ENCODE data around the gene IL6. TPM values are rescaled to one million over a fixed set of nuclear protein-coding genes. Genes with fewer than 3 reads are reported as not detected.

IL6 gene
- polyA plus RNA-seq, 1 donor (not counting 4 experiments of a cell fraction or from before 2014, with no cell fraction given): 5.0 TPM

DNA sequence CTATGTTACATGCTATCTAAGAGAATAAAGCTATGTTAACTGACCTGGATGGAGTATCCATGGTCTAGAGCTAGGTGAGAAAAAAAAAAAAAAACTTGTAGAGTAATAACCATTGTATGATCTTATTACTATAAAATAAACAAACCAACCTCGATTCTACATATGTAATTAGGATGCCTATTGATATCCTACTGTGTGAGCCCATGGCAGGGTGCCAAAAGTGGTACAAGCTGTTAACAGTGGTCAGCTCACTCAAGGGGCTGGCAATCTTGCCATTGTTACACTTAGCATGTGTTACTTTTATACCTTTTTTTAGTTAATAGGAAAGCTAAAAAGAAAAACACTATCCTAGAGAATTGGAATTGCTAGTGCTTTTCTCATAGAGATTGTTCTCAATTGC lies 13.5 kb upstream of the IL6 start:
- FAIRE-seq (no peak), DNase-seq (ENCODE audit: low read depth, low spot score) (no peak)
- dilution Hi-C loops (cut with MboI; ENCODE audit: extremely low pct_ligation_motif_present, low sequenced_read_pairs): no loop called here
- Histone ChIP-seq H3K27ac (ENCODE audit: control insufficient read depth, insufficient read depth, low read length) (no peak overlapping the region), H3K4me2 (ENCODE audit: control insufficient read depth, extremely low read depth, insufficient read depth, low read depth, low read length) (no peak overlapping the region), H3K9me1 (ENCODE audit: control insufficient read depth, extremely low read depth, insufficient read depth, low read length) (no peaks in the 10 kb centered on the region), H3K79me2 (ENCODE audit: control insufficient read depth, insufficient read depth, low read length) (no peaks in the 10 kb centered on the region), H3K4me3 (ENCODE audit: control insufficient read depth in 2 of 3, extremely low read depth in 1 of 3, insufficient read depth in 2 of 3, low read depth in 1 of 3, low read length in 3 of 3) (no peak overlapping the region), H3K27me3 (ENCODE audit: control insufficient read depth, extremely low read depth, insufficient read depth, low read length) (no peaks in the 10 kb centered on the region), H3K9ac (ENCODE audit: control insufficient read depth, extremely low read depth, insufficient read depth, low read length) (no peak overlapping the region), H3K4me1 (ENCODE audit: control insufficient read depth, extremely low read depth, insufficient read depth, low read length) (peaks cover 7% of the 10 kb centered on the region), H4K20me1 (ENCODE audit: control insufficient read depth, extremely low read depth, insufficient read depth, low read length) (no peaks in the 10 kb centered on the region), H2AFZ (ENCODE audit: control insufficient read depth, low read length) (no peak overlapping the region), H3K36me3 (ENCODE audit: control insufficient read depth in 2 of 2, extremely low read depth in 1 of 2, insufficient read depth in 2 of 2, low read length in 2 of 2) (no peaks in the 10 kb centered on the region), H3K9me3 (ENCODE audit: control insufficient read depth, low read depth, low read length) (no peaks in the 10 kb centered on the region)
- no peak for TF ChIP-seq EZH2 (IDR thresholded peaks at IDR 0.05; ENCODE audit: low read length)
- TF ChIP-seq, protein P1, sequence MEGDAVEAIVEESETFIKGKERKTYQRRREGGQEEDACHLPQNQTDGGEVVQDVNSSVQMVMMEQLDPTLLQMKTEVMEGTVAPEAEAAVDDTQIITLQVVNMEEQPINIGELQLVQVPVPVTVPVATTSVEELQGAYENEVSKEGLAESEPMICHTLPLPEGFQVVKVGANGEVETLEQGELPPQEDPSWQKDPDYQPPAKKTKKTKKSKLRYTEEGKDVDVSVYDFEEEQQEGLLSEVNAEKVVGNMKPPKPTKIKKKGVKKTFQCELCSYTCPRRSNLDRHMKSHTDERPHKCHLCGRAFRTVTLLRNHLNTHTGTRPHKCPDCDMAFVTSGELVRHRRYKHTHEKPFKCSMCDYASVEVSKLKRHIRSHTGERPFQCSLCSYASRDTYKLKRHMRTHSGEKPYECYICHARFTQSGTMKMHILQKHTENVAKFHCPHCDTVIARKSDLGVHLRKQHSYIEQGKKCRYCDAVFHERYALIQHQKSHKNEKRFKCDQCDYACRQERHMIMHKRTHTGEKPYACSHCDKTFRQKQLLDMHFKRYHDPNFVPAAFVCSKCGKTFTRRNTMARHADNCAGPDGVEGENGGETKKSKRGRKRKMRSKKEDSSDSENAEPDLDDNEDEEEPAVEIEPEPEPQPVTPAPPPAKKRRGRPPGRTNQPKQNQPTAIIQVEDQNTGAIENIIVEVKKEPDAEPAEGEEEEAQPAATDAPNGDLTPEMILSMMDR (optimal IDR thresholded peaks at IDR 0.05 in 1 of 3, IDR thresholded peaks at IDR 0.05 in 1 of 3, conservative IDR thresholded peaks at IDR 0.05 in 1 of 3; ENCODE audit: extremely low read depth in 1 of 3, insufficient read depth in 2 of 3, low read length in 3 of 3): no peak

DNA sequence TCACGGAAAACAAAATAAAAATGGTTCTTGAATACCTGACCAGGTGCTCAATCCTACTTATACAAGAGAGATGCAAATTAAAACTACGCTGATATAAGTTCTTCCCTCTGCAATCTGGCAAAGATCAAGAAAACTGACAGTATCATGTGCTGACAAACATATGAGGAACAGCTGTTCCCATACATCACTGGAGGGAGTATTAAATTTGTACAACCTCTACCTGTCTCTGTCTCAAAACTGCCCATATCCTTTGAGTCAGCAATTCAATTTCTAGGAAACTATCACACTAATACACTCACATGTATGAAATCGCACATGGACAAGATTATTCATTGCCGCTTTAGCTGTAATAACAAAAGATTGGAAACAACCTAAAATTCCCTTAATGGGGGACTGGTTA lies 11.0 kb upstream of the IL6 start:
- dilution Hi-C loops (cut with MboI; ENCODE audit: extremely low pct_ligation_motif_present, low sequenced_read_pairs): no loop called here
- no peak overlapping the region for H3K27ac ChIP-seq (ENCODE audit: control insufficient read depth, insufficient read depth, low read length)
- no peak for FAIRE-seq

More for the DNA sequence above, 11.0 kb upstream of the IL6 start:
- Histone ChIP-seq H3K36me3 (ENCODE audit: control insufficient read depth in 2 of 2, extremely low read depth in 1 of 2, insufficient read depth in 2 of 2, low read length in 2 of 2) (no peaks in the 10 kb centered on the region), H3K9me3 (ENCODE audit: control insufficient read depth, low read depth, low read length) (no peaks in the 10 kb centered on the region), H3K4me3 (ENCODE audit: control insufficient read depth in 2 of 3, extremely low read depth in 1 of 3, insufficient read depth in 2 of 3, low read depth in 1 of 3, low read length in 3 of 3) (no peak overlapping the region), H3K27me3 (ENCODE audit: control insufficient read depth, extremely low read depth, insufficient read depth, low read length) (no peaks in the 10 kb centered on the region), H2AFZ (ENCODE audit: control insufficient read depth, low read length) (no peak overlapping the region), H3K4me2 (ENCODE audit: control insufficient read depth, extremely low read depth, insufficient read depth, low read depth, low read length) (no peak overlapping the region), H3K9ac (ENCODE audit: control insufficient read depth, extremely low read depth, insufficient read depth, low read length) (no peak overlapping the region), H4K20me1 (ENCODE audit: control insufficient read depth, extremely low read depth, insufficient read depth, low read length) (no peaks in the 10 kb centered on the region), H3K9me1 (ENCODE audit: control insufficient read depth, extremely low read depth, insufficient read depth, low read length) (no peaks in the 10 kb centered on the region), H3K4me1 (ENCODE audit: control insufficient read depth, extremely low read depth, insufficient read depth, low read length) (peaks cover 9% of the 10 kb centered on the region), H3K79me2 (ENCODE audit: control insufficient read depth, insufficient read depth, low read length) (no peaks in the 10 kb centered on the region)
- DNase-seq (ENCODE audit: low read depth, low spot score): no peak
- TF ChIP-seq, protein P1 (optimal IDR thresholded peaks at IDR 0.05 in 1 of 3, IDR thresholded peaks at IDR 0.05 in 1 of 3, conservative IDR thresholded peaks at IDR 0.05 in 1 of 3; ENCODE audit: extremely low read depth in 1 of 3, insufficient read depth in 2 of 3, low read length in 3 of 3): no peak
- TF ChIP-seq EZH2 (IDR thresholded peaks at IDR 0.05; ENCODE audit: low read length): no peak

All from keratinocyte (primary cell).